Prostate gland (tissue), 2 donors: ENCODE measurements around the gene SLC25A21. TPM values are rescaled to one million over a fixed set of nuclear protein-coding genes. Genes with fewer than 3 reads are reported as not detected.

Experiments used
- DNase-seq: peaks from one replicate; pipeline ENCODE4 v3.0.0-alpha.2; 2019; ENCODE audit warnings: low spot score
- H3K27ac ChIP-seq, 2 donors: fragments of 200-600 bp; sonication (generic); 2 replicates each; pipeline ENCODE4 v1.5.1; 2017 to 2019
- H3K27me3 ChIP-seq: fragments of 200-600 bp; sonication (generic); replicated peaks from 2 replicates; pipeline ENCODE4 v1.5.1; 2019; ENCODE audit not compliant: insufficient read depth
- H3K36me3 ChIP-seq, 2 donors: fragments of 200-600 bp; sonication (generic); 1 replicate in 1 of 2; 2 replicates in 1 of 2; pipeline versions ENCODE4 v1.5.1 to v1.8.1; 2017 to 2019
- H3K4me1 ChIP-seq: fragments of 200-600 bp; sonication (generic); replicated peaks from 2 replicates; pipeline ENCODE4 v1.5.1; 2019
- H3K4me3 ChIP-seq, 2 donors: fragments of 200-600 bp; sonication (generic); 2 replicates each; pipeline ENCODE4 v1.5.1; 2017 to 2019
- H3K9me3 ChIP-seq: fragments of 200-600 bp; sonication (generic); 2 replicates; pipeline ENCODE4 v1.5.1; 2017
- CTCF ChIP-seq, 4 experiments: fragments of 200-600 bp in 2 of 4; fragments of 450-650 bp in 2 of 4; sonication (generic) in 2 of 4; IDR thresholded peaks; 1 replicate in 3 of 4; 2 replicates in 1 of 4; pipeline ENCODE4 v1.5.1; 2016 to 2019; ENCODE audit warnings: antibody characterized with exemption in 4 of 4, mild to moderate bottlenecking in 2 of 4, moderate library complexity in 2 of 4
- POLR2A ChIP-seq: fragments of 450-650 bp; IDR thresholded peaks from one replicate; pipeline ENCODE4 v1.6.1; 2016; ENCODE audit warnings: antibody characterized with exemption, mild to moderate bottlenecking
- POLR2AphosphoS5 ChIP-seq: sonication (generic); formaldehyde crosslinking; IDR thresholded peaks from one replicate; pipeline ENCODE4 v1.6.1; 2017; ENCODE audit warnings: antibody characterized with exemption
- WGBS: methylation state at CpG from one replicate; pipeline ENCODE4 v1.1.5; 2018; 5-methylcytosine and 5-hydroxymethylcytosine counted together
- intact Hi-C: fragments of 100-400 bp; cut with DNase I; formaldehyde crosslinking; loops from one replicate; pipeline ENCODE4 v1.14.2; 2022
- total RNA-seq, 2 donors: library from RNA; depleted of rRNA; stranded (reverse); fragments of >200 nt; gene quantifications; one replicate each; pipeline ENCODE4 v1.1.0, GENCODE V29; 2016

SLC25A21 gene
- total RNA-seq, 2 donors from 2014 or later, result 1.5 to 7.7 TPM

- intact Hi-C loops, result no loop called here
Observed at GRCh38 chr14:36939265-36939664, 233.1 kb downstream of the SLC25A21 start.

GRCh38 chr14:36938678-36939077, 233.7 kb downstream of the SLC25A21 start:
- H3K27ac ChIP-seq, result no peak overlapping the region
- DNase-seq, result no peak
- H3K27me3 ChIP-seq, result no peaks in the 10 kb centered on the region
- H3K9me3 ChIP-seq, result no peaks in the 10 kb centered on the region
- no peaks in the 10 kb centered on the region for H3K36me3 ChIP-seq
- no peaks in the 10 kb centered on the region for H3K4me1 ChIP-seq
- intact Hi-C loops, result no loop called here
- H3K4me3 ChIP-seq, result no peak overlapping the region
- TF ChIP-seq POLR2A, result no peak

More at GRCh38 chr14:36939265-36939664, 233.1 kb downstream of the SLC25A21 start:
- H3K27me3 ChIP-seq, result no peaks in the 10 kb centered on the region
- H3K4me3 ChIP-seq, result no peak overlapping the region
- TF ChIP-seq POLR2A (no peak), CTCF (IDR thresholded peaks at IDR 0.05) (no peak), POLR2AphosphoS5 (no peak)
- no peak for DNase-seq
- 67% methylated on average over 2 of the region's 2 CpGs for WGBS
- H3K9me3 ChIP-seq, result no peaks in the 10 kb centered on the region
- no peaks in the 10 kb centered on the region for H3K4me1 ChIP-seq
- H3K27ac ChIP-seq, result no peak overlapping the region
- H3K36me3 ChIP-seq, result no peaks in the 10 kb centered on the region

GRCh38 chr14:36935976-36936678, 236.3 kb downstream of the SLC25A21 start:
- no peaks in the 10 kb centered on the region for H3K9me3 ChIP-seq
- H3K4me3 ChIP-seq, result no peak overlapping the region
- TF ChIP-seq POLR2A, result no peak
- TF ChIP-seq CTCF (IDR thresholded peaks at IDR 0.05), result no peak
- TF ChIP-seq POLR2AphosphoS5, result no peak
- H3K27me3 ChIP-seq, result no peaks in the 10 kb centered on the region
- no peak overlapping the region for H3K27ac ChIP-seq
- 40% methylated on average over 6 of the region's 6 CpGs for WGBS
- no peaks in the 10 kb centered on the region for H3K36me3 ChIP-seq
- DNase-seq, result no peak
- intact Hi-C loops, result no loop called here
- no peaks in the 10 kb centered on the region for H3K4me1 ChIP-seq

GRCh38 chr14:36934304-36934703, 238.1 kb downstream of the SLC25A21 start:
- intact Hi-C loops, result no loop called here
- no peak for DNase-seq
- TF ChIP-seq CTCF (IDR thresholded peaks at IDR 0.05) (no peak), POLR2A (no peak), POLR2AphosphoS5 (no peak)
- no peak overlapping the region for H3K4me3 ChIP-seq
- no peaks in the 10 kb centered on the region for H3K4me1 ChIP-seq
- H3K36me3 ChIP-seq, result no peaks in the 10 kb centered on the region
- H3K27me3 ChIP-seq, result no peaks in the 10 kb centered on the region
- WGBS, result 55% methylated on average over 1 of the region's 1 CpG
- no peak overlapping the region for H3K27ac ChIP-seq
- no peaks in the 10 kb centered on the region for H3K9me3 ChIP-seq

GRCh38 chr14:36931791-36932190, 240.6 kb downstream of the SLC25A21 start:
- no peak overlapping the region for H3K4me3 ChIP-seq
- no peaks in the 10 kb centered on the region for H3K9me3 ChIP-seq
- no peak for DNase-seq
- no peak for TF ChIP-seq POLR2A
- TF ChIP-seq POLR2AphosphoS5, result no peak
- no peak for TF ChIP-seq CTCF (IDR thresholded peaks at IDR 0.05)
- H3K4me1 ChIP-seq, result no peaks in the 10 kb centered on the region
- H3K27me3 ChIP-seq, result no peaks in the 10 kb centered on the region
- no peak overlapping the region for H3K27ac ChIP-seq
- intact Hi-C loops, result no loop called here
- H3K36me3 ChIP-seq, result no peaks in the 10 kb centered on the region
- WGBS, result 87% methylated on average over 2 of the region's 2 CpGs
